HG03575 (cell line): ENCODE data around the gene SPDYE5.

ENCODE experiments used
- ATAC-seq: cut with Tn5 transposase; IDR thresholded peaks from one replicate; pipeline ENCODE4 v1.9.1; 2021; ENCODE audit not compliant: unreplicated experiment, insufficient number of reproducible peaks, low FRiP score; ENCODE audit errors: extremely low read depth

The SPDYE5 gene

GRCh38 chr7:75534727-75535307 is 42.7 kb downstream of the SPDYE5 start:
- ATAC-seq = no peak

- ATAC-seq = no peak
Observed at GRCh38 chr7:75536491-75536890, 44.4 kb downstream of the SPDYE5 start.

DNA sequence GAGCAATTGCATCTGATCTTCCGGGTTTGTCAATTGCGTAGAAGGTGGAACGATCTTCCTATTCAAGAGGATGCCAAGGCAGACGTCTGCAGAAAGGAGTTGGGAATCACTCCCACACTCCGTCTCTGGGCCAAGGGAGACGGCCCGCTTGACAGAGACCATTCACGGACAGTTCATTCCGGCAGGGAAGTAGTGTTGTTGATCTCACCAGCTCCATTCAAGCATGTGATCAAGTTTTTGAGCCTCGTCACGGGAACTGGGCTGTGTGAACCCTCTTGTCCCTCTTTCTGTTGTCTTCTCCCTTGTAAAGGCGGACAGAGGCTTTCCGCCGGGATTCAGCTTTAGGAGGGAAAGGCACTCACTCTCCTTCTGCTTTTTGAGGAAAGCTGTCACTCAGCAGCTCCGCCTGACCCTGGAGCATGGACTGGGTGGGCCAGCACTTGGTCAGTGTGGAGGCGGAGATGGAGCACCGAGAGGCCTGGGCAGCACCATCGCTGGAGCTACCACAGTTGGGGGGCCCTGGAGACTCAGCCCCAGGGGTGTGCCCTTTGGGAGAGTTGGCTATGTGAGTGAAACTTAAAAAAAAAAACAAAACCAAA is 44.9 kb downstream of the SPDYE5 start:
- no peak for ATAC-seq

- no peak for ATAC-seq
Observed at GRCh38 chr7:75537731-75538130, 45.6 kb downstream of the SPDYE5 start.

DNA sequence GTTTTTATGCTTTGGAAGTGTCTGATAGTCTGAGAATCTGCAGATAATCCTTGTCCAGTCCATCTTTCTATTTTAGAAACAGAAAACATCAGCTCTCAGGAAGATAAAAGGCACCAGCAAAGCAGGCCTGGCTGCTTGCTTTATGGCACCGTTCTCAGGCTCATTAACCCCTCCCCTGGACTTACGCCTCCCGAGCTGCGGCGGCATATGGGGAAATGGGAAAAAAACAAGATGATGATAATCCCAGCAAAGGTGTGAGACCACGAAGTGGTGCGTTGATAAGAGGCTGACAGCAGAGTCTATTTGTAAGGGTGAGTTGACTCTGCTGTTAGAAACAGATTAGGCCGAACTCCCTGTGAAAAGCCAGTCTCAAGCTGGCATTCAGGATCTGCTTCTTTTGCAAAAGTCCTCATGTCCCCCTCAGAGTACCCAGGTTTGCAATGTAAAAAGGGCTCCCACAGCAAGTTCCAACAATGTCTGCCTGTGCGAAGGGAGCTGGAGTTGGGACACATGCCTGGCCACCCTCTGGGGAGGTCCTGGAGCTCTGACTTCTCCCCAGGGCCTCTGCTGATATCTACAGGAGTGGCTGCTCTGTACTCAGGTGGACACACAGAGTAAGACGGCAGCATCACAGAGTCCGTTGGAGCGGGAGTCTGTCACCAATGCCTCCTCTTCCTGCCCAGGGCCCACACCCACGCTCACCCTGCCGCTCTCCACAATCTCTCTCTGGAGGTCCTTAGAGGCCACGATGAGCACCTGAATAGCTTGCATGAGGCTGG is 54.3 kb downstream of the SPDYE5 start:
- no peak for ATAC-seq
